HepG2 (cell line): ENCODE data around the gene CADM3. TPM values are rescaled to one million over a fixed set of nuclear protein-coding genes. Genes with fewer than 3 reads are reported as not detected.

Source experiments
- ATAC-seq: fragments of 200-7000 bp; cut with Tn5 transposase; 3 replicates; pipeline ENCODE4 v1.9.1; 2020; ENCODE audit warnings: mild to moderate bottlenecking, moderate library complexity
- BruUV-seq: library from RNA; stranded (reverse); fragments of 400-500 nt; replicated peaks from 2 replicates; lab custom pipeline; 2021; lab: Mats Ljungman, UMichigan
- CTCF ChIA-PET: fragments of 300-600 bp; formaldehyde crosslinking; extraction: SDS; loops from one replicate; lab custom pipeline; 2021; ENCODE audit warnings: low total read pairs, inconsistent platforms, low intra/inter-chr PET ratio; lab: Yijun Ruan, JAX
- POLR2A ChIA-PET: fragments of 350-600 bp; sonication (Branson Sonifier 250); formaldehyde crosslinking; loops from one replicate; lab custom pipeline; 2020; ENCODE audit warnings: antibody characterized with exemption, inconsistent platforms; lab: Yijun Ruan, JAX
- DNase-seq: peaks from one replicate; pipeline ENCODE4 v3.0.0-alpha.2; 2015; ENCODE audit warnings: low spot score
- FAIRE-seq: peaks from 3 replicates; lab custom pipeline; 2011; peaks lifted over from hg19 to GRCh38; lab: Jason Lieb, UNC
- H2AFZ ChIP-seq: one replicate; pipeline ENCODE4 v1.6.1; 2011; ENCODE audit warnings: low read length, inconsistent platforms
- H3K27ac ChIP-seq: fragments of 300-600 bp; 3 replicates; pipeline ENCODE4 v1.8.0; 2011; ENCODE audit warnings: mixed run types, mild to moderate bottlenecking, mixed read lengths, low read length, inconsistent platforms; ENCODE audit not compliant: insufficient read depth; ENCODE audit errors: extremely low read length
- H3K27me3 ChIP-seq, 2 experiments: fragments of 200-600 bp in 1 of 2; 2 replicates in 1 of 2; 3 replicates in 1 of 2; pipeline versions ENCODE4 v1.6.0 to v1.8.0; 2011; ENCODE audit warnings: low read length in 2 of 2, mild to moderate bottlenecking in 2 of 2, moderate library complexity in 2 of 2, inconsistent platforms in 1 of 2; ENCODE audit not compliant: insufficient read depth in 2 of 2, control insufficient read depth in 1 of 2
- H3K36me3 ChIP-seq, 2 experiments: fragments of 200-600 bp in 1 of 2; replicated peaks in 1 of 2; 2 replicates in 1 of 2; 3 replicates in 1 of 2; pipeline versions ENCODE4 v1.5.1 to v1.8.0; 2011; ENCODE audit warnings: low read length in 2 of 2, inconsistent platforms in 1 of 2; ENCODE audit not compliant: insufficient read depth in 2 of 2, control insufficient read depth in 1 of 2
- H3K4me1 ChIP-seq: 2 replicates; pipeline ENCODE4 v1.5.1; 2012; ENCODE audit warnings: low read length, inconsistent platforms; ENCODE audit not compliant: insufficient read depth
- H3K4me2 ChIP-seq: 2 replicates; pipeline ENCODE4 v1.6.0; 2011; ENCODE audit warnings: low read depth, low read length, inconsistent platforms
- H3K4me3 ChIP-seq, 3 experiments: fragments of 200-600 bp in 1 of 3; sonication (generic), shearing (Covaris generic) in 1 of 3; replicated peaks in 1 of 3; 2 replicates each; pipeline ENCODE4 v1.5.1; 2011 to 2016; ENCODE audit warnings: low read length in 3 of 3, inconsistent platforms in 2 of 3, low read depth in 2 of 3, mild to moderate bottlenecking in 2 of 3, control low read depth in 1 of 3, mixed read lengths in 1 of 3; ENCODE audit not compliant: insufficient read depth in 1 of 3
- H3K79me2 ChIP-seq: one replicate; pipeline ENCODE4 v1.6.1; 2011; ENCODE audit warnings: low read length, inconsistent platforms; ENCODE audit not compliant: insufficient read depth
- H3K9ac ChIP-seq: 2 replicates; pipeline ENCODE4 v1.6.0; 2011; ENCODE audit warnings: mild to moderate bottlenecking, low read depth, low read length, inconsistent platforms; ENCODE audit not compliant: insufficient read depth
- H3K9me3 ChIP-seq: 2 replicates; pipeline ENCODE4 v1.5.1; 2012; ENCODE audit warnings: mild to moderate bottlenecking, low read length
- H4K20me1 ChIP-seq: 2 replicates; pipeline ENCODE4 v1.6.0; 2011; ENCODE audit warnings: inconsistent platforms, mild to moderate bottlenecking, low read length, moderate library complexity; ENCODE audit not compliant: insufficient read depth
- ATF4 ChIP-seq, 2 experiments: fragments of 450-650 bp in 1 of 2; sonication (generic) in 1 of 2; formaldehyde crosslinking; IDR thresholded peaks; 2 replicates each; pipeline versions ENCODE4 v1.5.0 to v1.8.0; 2020 to 2022; ENCODE audit warnings: mild to moderate bottlenecking in 1 of 2, missing genetic modification reagents in 1 of 2
- BCL6 ChIP-seq: IDR thresholded peaks from 2 replicates; pipeline ENCODE4 v1.6.1; 2016; ENCODE audit warnings: missing genetic modification reagents, missing compliant biosample characterization
- CEBPZ ChIP-seq: IDR thresholded peaks from 2 replicates; pipeline ENCODE4 v1.6.1; 2012; ENCODE audit warnings: low read length, improper control_type of control experiment
- GATA4 ChIP-seq: sonication (generic); IDR thresholded peaks from 2 replicates; pipeline ENCODE4 v1.6.1; 2016; ENCODE audit warnings: antibody characterized with exemption, low read depth, borderline replicate concordance
- GATAD2A ChIP-seq: IDR thresholded peaks from 2 replicates; pipeline ENCODE4 v1.6.1; 2016
- NFE2L2 ChIP-seq: fragments of 150-350 bp; IDR thresholded peaks from 2 replicates; pipeline ENCODE4 v1.6.1; 2014; ENCODE audit warnings: low read length
- RORA ChIP-seq: sonication (generic); formaldehyde crosslinking; IDR thresholded peaks from 2 replicates; pipeline ENCODE4 v1.5.0; 2020; ENCODE audit warnings: mild to moderate bottlenecking, missing genetic modification reagents, moderate library complexity
- SIX4 ChIP-seq: sonication (generic); formaldehyde crosslinking; IDR thresholded peaks from 2 replicates; pipeline ENCODE4 v1.4.0; 2020; ENCODE audit warnings: missing genetic modification reagents
- ZBTB42 ChIP-seq: sonication (generic); formaldehyde crosslinking; IDR thresholded peaks from 2 replicates; pipeline ENCODE4 v1.5.0; 2020; ENCODE audit warnings: mild to moderate bottlenecking, missing genetic modification reagents
- ZNF414 ChIP-seq: sonication (generic); formaldehyde crosslinking; IDR thresholded peaks from 2 replicates; pipeline ENCODE4 v1.5.0; 2020; ENCODE audit warnings: missing genetic modification reagents
- ZNF564 ChIP-seq: sonication (generic); formaldehyde crosslinking; IDR thresholded peaks from 2 replicates; pipeline ENCODE4 v1.8.1; 2023; ENCODE audit warnings: mild to moderate bottlenecking, missing genetic modification reagents
- WGBS: methylation state at CpG from one replicate; pipeline ENCODE4 v1.1.6; 2017; ENCODE audit warnings: low lambda C conversion rate; 5-methylcytosine and 5-hydroxymethylcytosine counted together
- in situ Hi-C: cut with HindIII; loops from 2 replicates; pipeline ENCODE4 v1.10.0; 2017; ENCODE audit warnings: low pct_unique_long_range_greater_than_20kb; ENCODE audit not compliant: extremely low pct_ligation_motif_present
- intact Hi-C: fragments of 100-400 bp; cut with micrococcal nuclease; formaldehyde crosslinking; loops from one replicate; pipeline ENCODE4 v1.10.0; 2022; ENCODE audit not compliant: unreplicated experiment
- polyA plus RNA-seq, 8 experiments: library from polyadenylated mRNA; depleted of rRNA in 3 of 8; stranded (reverse) in 7 of 8; unstranded in 1 of 8; fragments of >200 nt; fragmentation: Illumina TruSeq in 4 of 8; extraction: Trizol in 4 of 8; gene quantifications; 2 replicates each; pipeline versions ENCODE4 v1.2.1 to v1.2.3, GENCODE V29; 2011 to 2016; ENCODE audit warnings: low read depth in 4 of 8, missing spikeins in 1 of 8, mixed read lengths in 1 of 8; ENCODE audit not compliant: insufficient read depth in 1 of 8
- total RNA-seq, 5 experiments: library from RNA; depleted of rRNA; stranded (reverse); fragments of >200 nt; fragmentation: Illumina TruSeq; extraction: Trizol; gene quantifications; 2 replicates each; pipeline ENCODE4 v1.2.3, GENCODE V29; 2016; ENCODE audit warnings: low read depth in 1 of 5
- TF ChIP-seq, protein P1 (sequence below): sonication (generic); formaldehyde crosslinking; conservative IDR thresholded peaks from 2 replicates; pipeline ENCODE4 v1.8.0; 2022; ENCODE audit warnings: low read depth, missing genetic modification reagents
- TF ChIP-seq, protein P2 (sequence below): sonication (generic); formaldehyde crosslinking; IDR thresholded peaks from 2 replicates; pipeline ENCODE4 v1.4.0; 2020; ENCODE audit warnings: missing genetic modification reagents

CADM3 gene
- total and polyA plus RNA-seq, 2 of the 13 experiments (the other 11 are each of a cell fraction or from before 2014, with no cell fraction given), result not detected

- ChIA-PET CTCF (no interaction called here), POLR2A (no interaction called here)
- Histone ChIP-seq H3K27ac (no peak overlapping the region), H3K9ac (no peak overlapping the region), H3K27me3 (peaks cover 0 to 8% of the 10 kb centered on the region in 2 experiments; a peak in 2 of 5 replicates), H3K36me3 (no peaks in the 10 kb centered on the region), H3K9me3 (no peaks in the 10 kb centered on the region), H4K20me1 (no peaks in the 10 kb centered on the region), H3K4me3 (no peak overlapping the region), H2AFZ (no peak overlapping the region), H3K4me2 (no peak overlapping the region), H3K79me2 (no peaks in the 10 kb centered on the region), H3K4me1 (no peaks in the 10 kb centered on the region)
- 0% methylated on average over 2 of the region's 2 CpGs for WGBS
- DNase-seq (no peak), FAIRE-seq (no peak), ATAC-seq (no peak)
- in situ Hi-C loops (no loop called here), intact Hi-C loops (loop anchor here (10.0 kb wide), 1 partner anchor 483 kb away; no protein-coding TSS in a partner anchor)
- no TSS peak for BruUV-seq
- TF ChIP-seq ATF4 (CRISPR knock-in tag; IDR thresholded peaks at IDR 0.05) (no peak), ZBTB42 (no peak), GATAD2A (no peak), ZNF414 (CRISPR knock-in tag) (no peak), NFE2L2 (no peak), RORA (no peak), GATA4 (no peak), SIX4 (CRISPR knock-in tag) (no peak), BCL6 (CRISPR knock-in tag) (no peak), ZNF564 (CRISPR knock-in tag) (no peak), CEBPZ (no peak)
- TF ChIP-seq, protein P1, sequence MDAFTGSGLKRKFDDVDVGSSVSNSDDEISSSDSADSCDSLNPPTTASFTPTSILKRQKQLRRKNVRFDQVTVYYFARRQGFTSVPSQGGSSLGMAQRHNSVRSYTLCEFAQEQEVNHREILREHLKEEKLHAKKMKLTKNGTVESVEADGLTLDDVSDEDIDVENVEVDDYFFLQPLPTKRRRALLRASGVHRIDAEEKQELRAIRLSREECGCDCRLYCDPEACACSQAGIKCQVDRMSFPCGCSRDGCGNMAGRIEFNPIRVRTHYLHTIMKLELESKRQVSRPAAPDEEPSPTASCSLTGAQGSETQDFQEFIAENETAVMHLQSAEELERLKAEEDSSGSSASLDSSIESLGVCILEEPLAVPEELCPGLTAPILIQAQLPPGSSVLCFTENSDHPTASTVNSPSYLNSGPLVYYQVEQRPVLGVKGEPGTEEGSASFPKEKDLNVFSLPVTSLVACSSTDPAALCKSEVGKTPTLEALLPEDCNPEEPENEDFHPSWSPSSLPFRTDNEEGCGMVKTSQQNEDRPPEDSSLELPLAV (CRISPR knock-in tag), result no peak
- TF ChIP-seq, protein P2, sequence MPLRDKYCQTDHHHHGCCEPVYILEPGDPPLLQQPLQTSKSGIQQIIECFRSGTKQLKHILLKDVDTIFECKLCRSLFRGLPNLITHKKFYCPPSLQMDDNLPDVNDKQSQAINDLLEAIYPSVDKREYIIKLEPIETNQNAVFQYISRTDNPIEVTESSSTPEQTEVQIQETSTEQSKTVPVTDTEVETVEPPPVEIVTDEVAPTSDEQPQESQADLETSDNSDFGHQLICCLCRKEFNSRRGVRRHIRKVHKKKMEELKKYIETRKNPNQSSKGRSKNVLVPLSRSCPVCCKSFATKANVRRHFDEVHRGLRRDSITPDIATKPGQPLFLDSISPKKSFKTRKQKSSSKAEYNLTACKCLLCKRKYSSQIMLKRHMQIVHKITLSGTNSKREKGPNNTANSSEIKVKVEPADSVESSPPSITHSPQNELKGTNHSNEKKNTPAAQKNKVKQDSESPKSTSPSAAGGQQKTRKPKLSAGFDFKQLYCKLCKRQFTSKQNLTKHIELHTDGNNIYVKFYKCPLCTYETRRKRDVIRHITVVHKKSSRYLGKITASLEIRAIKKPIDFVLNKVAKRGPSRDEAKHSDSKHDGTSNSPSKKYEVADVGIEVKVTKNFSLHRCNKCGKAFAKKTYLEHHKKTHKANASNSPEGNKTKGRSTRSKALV, result no peak
Measured at GRCh38 chr1:159122005-159122621, 49.3 kb upstream of the CADM3 start.
